ENCODE results near the gene CCSAP. TPM values are rescaled to one million over a fixed set of nuclear protein-coding genes. Genes with fewer than 3 reads are reported as not detected.
"Not testable (repeated sequence)": the region's sequence is repeated elsewhere in the genome, so short reads cannot be mapped to it uniquely, and the experiment has no call there.

Gene CCSAP
- total RNA-seq, 4 donors from 2014 or later: 0.51 to 14.2 (median 4.3) TPM

GRCh38 chr1:229293528-229294204, 49.2 kb downstream of the CCSAP start:
- no peaks in the 10 kb centered on the region for H3K36me3 ChIP-seq
- intact Hi-C loops (cut with DNase I; ENCODE audit: low total_unique reads): no loop called here
- TF ChIP-seq POLR2A (IDR thresholded peaks at IDR 0.05): no peak
- no peak for TF ChIP-seq CTCF (IDR thresholded peaks at IDR 0.05)

GRCh38 chr1:229291686-229292085, 51.2 kb downstream of the CCSAP start:
- H3K4me1 ChIP-seq; H3K27me3 ChIP-seq; DNase-seq; H3K9me3 ChIP-seq; H3K4me3 ChIP-seq; intact Hi-C loops (cut with DNase I; ENCODE audit: low total_unique reads); H3K36me3 ChIP-seq; H3K27ac ChIP-seq: not testable (repeated sequence)

More at GRCh38 chr1:229293528-229294204, 49.2 kb downstream of the CCSAP start:
- Histone ChIP-seq H3K9me3 (no peaks in the 10 kb centered on the region), H3K27ac (no peak overlapping the region), H3K4me3 (no peak overlapping the region), H3K4me1 (no peaks in the 10 kb centered on the region), H3K27me3 (no peaks in the 10 kb centered on the region)
- no peak for DNase-seq

- no peaks in the 10 kb centered on the region for H3K9me3 ChIP-seq
- no peak for DNase-seq
- H3K36me3 ChIP-seq: no peaks in the 10 kb centered on the region
- no peak overlapping the region for H3K27ac ChIP-seq
- H3K4me3 ChIP-seq: no peak overlapping the region
- TF ChIP-seq POLR2A (IDR thresholded peaks at IDR 0.05) (no peak), CTCF (IDR thresholded peaks at IDR 0.05) (no peak)
- H3K27me3 ChIP-seq: no peaks in the 10 kb centered on the region
- no peaks in the 10 kb centered on the region for H3K4me1 ChIP-seq
- intact Hi-C loops (cut with DNase I; ENCODE audit: low total_unique reads): no loop called here
Observed at GRCh38 chr1:229288516-229288915, 54.3 kb downstream of the CCSAP start.

- H3K4me3 ChIP-seq: no peak overlapping the region
- intact Hi-C loops (cut with DNase I; ENCODE audit: low total_unique reads): no loop called here
- H3K36me3 ChIP-seq: no peaks in the 10 kb centered on the region
- H3K9me3 ChIP-seq: no peaks in the 10 kb centered on the region
- TF ChIP-seq CTCF (IDR thresholded peaks at IDR 0.05): no peak
- no peak for TF ChIP-seq POLR2A (IDR thresholded peaks at IDR 0.05)
- H3K4me1 ChIP-seq: no peaks in the 10 kb centered on the region
- DNase-seq: no peak
- no peak overlapping the region for H3K27ac ChIP-seq
- H3K27me3 ChIP-seq: no peaks in the 10 kb centered on the region
Observed at GRCh38 chr1:229287267-229287666, 55.6 kb downstream of the CCSAP start.

GRCh38 chr1:229286099-229286766, 56.6 kb downstream of the CCSAP start:
- no peak for TF ChIP-seq CTCF (IDR thresholded peaks at IDR 0.05)
- TF ChIP-seq POLR2A (IDR thresholded peaks at IDR 0.05): no peak

More at GRCh38 chr1:229286099-229286766, 56.6 kb downstream of the CCSAP start:
- Histone ChIP-seq H3K27me3 (no peaks in the 10 kb centered on the region), H3K4me1 (no peaks in the 10 kb centered on the region), H3K27ac (no peak overlapping the region), H3K4me3 (no peak overlapping the region), H3K9me3 (no peaks in the 10 kb centered on the region), H3K36me3 (no peaks in the 10 kb centered on the region)
- intact Hi-C loops (cut with DNase I; ENCODE audit: low total_unique reads): no loop called here
- DNase-seq: no peak

All from uterus (tissue), 4 donors.